ENCODE results near the gene CD24. TPM values are rescaled to one million over a fixed set of nuclear protein-coding genes. Genes with fewer than 3 reads are reported as not detected.
"Not testable (repeated sequence)": the region's sequence is repeated elsewhere in the genome, so short reads cannot be mapped to it uniquely, and the experiment has no call there.

The CD24 gene
- total RNA-seq, result 1,000 to 10,000 TPM in 3 of 4 donors, 100 to 1,000 TPM in 1; 711 to 1,654 (median 1,435) TPM

- peaks cover 0 to 81% (median 12%) of the 10 kb centered on the region in 4 donors for H3K27me3 ChIP-seq
- H3K36me3 ChIP-seq, result no peaks in the 10 kb centered on the region
- peak within 1 kb of the TSS; percentile 61 to 76 (median 69) for H3K4me3 ChIP-seq
- H3K4me1 ChIP-seq, result peaks cover 13 to 37% (median 14%) of the 10 kb centered on the region in 3 donors
- TF ChIP-seq, protein P1, sequence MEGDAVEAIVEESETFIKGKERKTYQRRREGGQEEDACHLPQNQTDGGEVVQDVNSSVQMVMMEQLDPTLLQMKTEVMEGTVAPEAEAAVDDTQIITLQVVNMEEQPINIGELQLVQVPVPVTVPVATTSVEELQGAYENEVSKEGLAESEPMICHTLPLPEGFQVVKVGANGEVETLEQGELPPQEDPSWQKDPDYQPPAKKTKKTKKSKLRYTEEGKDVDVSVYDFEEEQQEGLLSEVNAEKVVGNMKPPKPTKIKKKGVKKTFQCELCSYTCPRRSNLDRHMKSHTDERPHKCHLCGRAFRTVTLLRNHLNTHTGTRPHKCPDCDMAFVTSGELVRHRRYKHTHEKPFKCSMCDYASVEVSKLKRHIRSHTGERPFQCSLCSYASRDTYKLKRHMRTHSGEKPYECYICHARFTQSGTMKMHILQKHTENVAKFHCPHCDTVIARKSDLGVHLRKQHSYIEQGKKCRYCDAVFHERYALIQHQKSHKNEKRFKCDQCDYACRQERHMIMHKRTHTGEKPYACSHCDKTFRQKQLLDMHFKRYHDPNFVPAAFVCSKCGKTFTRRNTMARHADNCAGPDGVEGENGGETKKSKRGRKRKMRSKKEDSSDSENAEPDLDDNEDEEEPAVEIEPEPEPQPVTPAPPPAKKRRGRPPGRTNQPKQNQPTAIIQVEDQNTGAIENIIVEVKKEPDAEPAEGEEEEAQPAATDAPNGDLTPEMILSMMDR (IDR thresholded peaks at IDR 0.05), result no peak
- TF ChIP-seq POLR2A (IDR thresholded peaks at IDR 0.05), result peak in 2 of 4 donors; percentile 21 to 52
- H3K9me3 ChIP-seq, result no peaks in the 10 kb centered on the region
- 0% methylated on average over 2 of the region's 73 CpGs; no CpG with 5 or more reads in 1 of the 2 donors for WGBS, 2 donors
- H3K27ac ChIP-seq, result peak within 1 kb of the TSS; percentile 82 to 90 (median 86)
- intact Hi-C loops (cut with DNase I), result loop anchor here (10.0 kb wide), 1 partner anchor 370 kb away; no protein-coding TSS in a partner anchor
- DNase-seq, result no peak
Measured at GRCh38 chr6:106974336-106974998, at the start of gene CD24. Gene CD24, minus strand, starts transcription at chr6:106974729. Its CDS starts 83 bp downstream, at chr6:106974646.

- TF ChIP-seq, protein P1 (IDR thresholded peaks at IDR 0.05), result no peak
- no peak for TF ChIP-seq POLR2A (IDR thresholded peaks at IDR 0.05)
- intact Hi-C loops (cut with DNase I), result no loop called here
- WGBS, 2 donors, result 50 to 52% methylated on average over 1 of the region's 1 CpG
- H3K4me3 ChIP-seq, result no peak overlapping the region
- no peaks in the 10 kb centered on the region for H3K27me3 ChIP-seq
- no peaks in the 10 kb centered on the region for H3K9me3 ChIP-seq
- no peak overlapping the region for H3K27ac ChIP-seq
- H3K36me3 ChIP-seq, result no peaks in the 10 kb centered on the region
- DNase-seq, result no peak
- no peaks in the 10 kb centered on the region for H3K4me1 ChIP-seq
Measured at GRCh38 chr6:107021446-107022185, 47.1 kb upstream of the CD24 start.

DNA sequence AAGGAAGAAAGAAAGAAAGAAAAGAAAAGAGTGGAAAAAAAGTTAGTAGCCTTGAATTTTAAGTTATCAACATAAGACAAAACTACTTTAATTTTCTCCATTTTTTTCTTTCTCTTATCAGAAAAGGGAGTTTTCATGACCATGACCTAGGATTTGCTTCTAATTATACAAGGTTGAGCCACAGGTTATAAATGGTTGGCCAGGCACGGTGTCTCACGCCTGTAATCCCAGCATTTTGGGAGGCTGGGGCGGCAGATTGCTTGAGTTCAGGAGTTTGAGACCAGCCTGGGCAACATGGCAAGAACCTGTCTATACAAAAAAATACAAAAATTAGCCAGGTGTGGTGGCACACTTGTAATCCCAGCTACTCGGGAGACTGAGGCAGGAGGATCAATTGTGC, 45.7 kb upstream of the CD24 start:
- TF ChIP-seq, protein P1 (IDR thresholded peaks at IDR 0.05), result no peak
- no peak for TF ChIP-seq POLR2A (IDR thresholded peaks at IDR 0.05)
- intact Hi-C loops (cut with DNase I), result no loop called here
- Histone ChIP-seq H3K4me3 (no peak overlapping the region), H3K27me3 (no peaks in the 10 kb centered on the region), H3K27ac (no peak overlapping the region), H3K36me3 (no peaks in the 10 kb centered on the region), H3K9me3 (no peaks in the 10 kb centered on the region), H3K4me1 (no peaks in the 10 kb centered on the region)
- WGBS, 2 donors, result 59 to 70% methylated on average over 4 of the region's 4 CpGs
- DNase-seq, result no peak

- H3K27me3 ChIP-seq; H3K4me3 ChIP-seq; H3K36me3 ChIP-seq; intact Hi-C loops (cut with DNase I); H3K27ac ChIP-seq; H3K4me1 ChIP-seq; H3K9me3 ChIP-seq; DNase-seq: not testable (repeated sequence)
- WGBS, 2 donors, result 55 to 64% methylated on average over 5 to 8 of the region's 8 CpGs
Measured at GRCh38 chr6:107019628-107020027, 45.1 kb upstream of the CD24 start.

- H3K9me3 ChIP-seq, result no peaks in the 10 kb centered on the region
- intact Hi-C loops (cut with DNase I), result no loop called here
- DNase-seq, result no peak
- TF ChIP-seq, protein P1 (IDR thresholded peaks at IDR 0.05), result no peak
- TF ChIP-seq POLR2A (IDR thresholded peaks at IDR 0.05), result no peak
- H3K27ac ChIP-seq, result no peak overlapping the region
- H3K4me1 ChIP-seq, result no peaks in the 10 kb centered on the region
- no peaks in the 10 kb centered on the region for H3K36me3 ChIP-seq
- no peaks in the 10 kb centered on the region for H3K27me3 ChIP-seq
- WGBS, 2 donors, result 64 to 73% methylated on average over 5 of the region's 5 CpGs
- H3K4me3 ChIP-seq, result no peak overlapping the region
Measured at GRCh38 chr6:107019047-107019446, 44.5 kb upstream of the CD24 start.

Measured in esophagus squamous epithelium (tissue), 5 donors.